Activated CD8-positive, alpha-beta memory T cell treated with anti-CD3 and anti-CD28 coated beads, Interleukin-2, amount 50 U/mL, for 4 hours (primary cell): ENCODE results near the gene IPP.
A peak's percentile ranks its signal among the peaks of the same experiment; 100 is the strongest.
"Not testable (repeated sequence)": the region's sequence is repeated elsewhere in the genome, so short reads cannot be mapped to it uniquely, and the experiment has no call there.

Experiments
- DNase-seq: peaks from one replicate; pipeline ENCODE4 v3.0.0-alpha.2; 2020

IPP gene

DNA sequence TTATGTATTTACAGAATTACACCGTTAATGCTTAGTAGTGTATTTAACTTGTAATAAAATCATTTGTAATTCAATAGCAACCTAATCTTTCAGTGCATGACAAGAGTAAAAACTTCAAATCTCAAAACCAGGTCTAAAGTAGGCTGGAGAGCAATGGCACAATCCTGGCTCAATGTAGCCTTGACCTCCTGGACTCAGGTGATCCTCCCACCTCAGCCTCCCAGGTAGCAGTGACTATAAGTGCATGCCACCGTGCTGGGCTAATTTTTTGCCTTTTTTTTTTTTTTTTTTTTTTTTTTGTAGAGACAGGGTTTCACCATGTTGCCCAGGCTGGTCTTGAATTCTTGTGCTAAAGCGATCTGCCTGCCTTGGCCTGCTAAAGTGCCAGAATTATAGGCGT, 11.3 kb downstream of the IPP start:
- DNase-seq: no peak

DNA sequence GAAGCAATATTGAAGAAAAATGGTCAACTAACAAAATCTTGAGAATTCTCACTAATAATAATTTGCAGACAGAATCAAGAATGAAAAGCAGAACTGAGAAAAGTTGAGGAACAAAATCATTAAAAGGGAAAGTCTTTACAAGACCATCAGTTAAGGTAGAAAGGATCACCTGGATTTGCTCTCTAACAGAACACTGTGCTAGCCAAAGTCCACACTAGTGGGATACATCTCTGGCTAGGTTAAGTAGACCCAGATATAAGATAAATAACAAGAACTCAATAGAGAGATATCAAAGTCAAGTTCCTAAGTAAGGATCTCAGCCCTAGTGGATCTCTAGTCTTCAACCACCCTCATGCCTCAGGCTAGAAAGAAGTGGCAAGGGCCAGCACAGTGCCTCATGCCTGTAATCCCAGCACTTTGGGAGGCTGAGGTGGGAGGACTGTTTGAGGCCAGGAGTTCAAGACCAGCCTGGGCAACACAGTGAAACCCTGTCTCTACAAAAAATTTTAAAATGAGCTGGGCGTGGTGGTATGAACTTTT, 19.6 kb downstream of the IPP start:
- no peak for DNase-seq

GRCh38 chr1:45730075-45730779, 20.2 kb downstream of the IPP start:
- no peak for DNase-seq

DNA sequence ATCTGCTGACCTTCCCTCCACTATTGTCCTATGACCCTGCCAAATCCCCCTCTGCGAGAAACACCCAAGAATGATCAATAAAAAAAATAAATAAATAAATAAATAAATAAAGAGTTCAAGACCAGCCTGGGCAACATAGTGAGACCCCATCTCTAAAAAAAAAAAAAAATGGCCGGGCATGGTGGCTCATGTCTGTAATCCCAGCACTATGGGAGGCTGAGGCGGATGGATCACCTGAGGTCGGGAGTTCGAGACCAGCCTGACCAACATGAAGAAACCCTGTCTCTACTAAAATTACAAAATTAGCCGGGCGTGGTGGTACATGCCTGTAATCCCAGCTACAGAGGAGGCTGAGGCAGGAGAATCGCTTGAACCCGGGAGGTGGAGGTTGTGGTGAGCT, 24.4 kb downstream of the IPP start:
- DNase-seq: not testable (repeated sequence)

GRCh38 chr1:45723248-45723930, 27.1 kb downstream of the IPP start:
- DNase-seq: no peak

GRCh38 chr1:45722809-45723208, 27.6 kb downstream of the IPP start:
- no peak for DNase-seq

DNA sequence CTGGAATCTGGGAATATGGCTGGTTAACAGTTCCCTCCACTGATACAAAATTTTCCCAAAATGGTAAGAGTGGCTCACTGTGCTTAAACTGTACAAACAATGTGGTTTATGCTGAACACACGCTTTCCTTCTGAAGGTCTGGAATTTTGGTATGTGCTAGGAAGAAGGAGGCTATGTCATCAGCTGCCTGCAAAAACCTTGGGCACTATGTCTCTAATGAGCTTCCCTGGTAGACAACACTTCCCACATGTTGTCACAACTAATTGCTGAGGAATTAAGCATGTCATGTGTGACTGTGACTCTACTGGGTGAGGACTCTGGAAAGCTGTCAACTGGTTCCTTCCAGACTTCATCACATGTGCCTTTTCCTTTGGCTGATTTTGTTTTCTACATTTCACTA, 29.2 kb downstream of the IPP start:
- no peak for DNase-seq

- DNase-seq: no peak
Observed at GRCh38 chr1:45718289-45718688, 32.2 kb downstream of the IPP start.

DNA sequence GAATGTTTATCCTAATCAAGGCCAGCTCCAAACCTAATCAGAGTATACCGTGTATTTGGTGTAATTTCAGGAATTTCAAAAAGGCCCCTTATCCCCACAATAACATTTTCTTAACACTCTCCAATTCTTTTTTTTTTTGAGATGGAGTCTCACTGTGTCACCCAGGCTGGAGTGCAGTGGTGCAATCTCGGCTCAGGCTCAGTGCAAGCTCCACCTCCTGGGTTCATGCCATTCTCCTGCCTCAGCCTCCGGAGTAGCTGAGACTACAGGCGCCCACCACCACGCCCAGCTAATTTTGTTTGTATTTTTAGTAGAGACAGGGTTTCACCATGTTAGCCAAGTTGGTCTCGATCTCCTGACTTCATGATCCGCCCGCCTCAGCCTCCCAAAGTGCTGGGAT, 33.1 kb downstream of the IPP start:
- DNase-seq: not testable (repeated sequence)

- no peak for DNase-seq
Observed at GRCh38 chr1:45716700-45717099, 33.8 kb downstream of the IPP start.

- no peak for DNase-seq
Observed at GRCh38 chr1:45713711-45714110, 36.7 kb downstream of the IPP start.

- no peak for DNase-seq
Observed at GRCh38 chr1:45704637-45705036, 45.8 kb downstream of the IPP start.

DNA sequence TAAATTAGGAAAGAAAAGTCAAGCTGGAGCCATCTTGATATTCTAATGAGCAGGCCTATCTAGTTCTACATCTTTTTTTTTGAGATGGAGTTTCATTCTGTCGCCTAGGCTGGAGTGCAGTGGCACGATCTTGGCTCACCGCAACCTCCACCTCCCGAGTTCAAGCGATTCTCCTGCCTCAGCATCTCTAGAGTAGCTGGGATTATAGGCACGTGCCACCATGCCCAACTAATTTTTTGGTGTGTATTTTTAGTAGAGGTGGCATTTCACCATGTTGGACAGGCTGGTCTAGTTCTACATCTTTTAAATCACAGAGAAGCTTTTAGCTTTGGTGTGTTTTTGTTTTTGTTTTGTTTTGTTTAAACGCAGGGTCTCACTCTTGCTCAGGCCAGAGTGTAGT, 55.6 kb downstream of the IPP start:
- no peak for DNase-seq

DNA sequence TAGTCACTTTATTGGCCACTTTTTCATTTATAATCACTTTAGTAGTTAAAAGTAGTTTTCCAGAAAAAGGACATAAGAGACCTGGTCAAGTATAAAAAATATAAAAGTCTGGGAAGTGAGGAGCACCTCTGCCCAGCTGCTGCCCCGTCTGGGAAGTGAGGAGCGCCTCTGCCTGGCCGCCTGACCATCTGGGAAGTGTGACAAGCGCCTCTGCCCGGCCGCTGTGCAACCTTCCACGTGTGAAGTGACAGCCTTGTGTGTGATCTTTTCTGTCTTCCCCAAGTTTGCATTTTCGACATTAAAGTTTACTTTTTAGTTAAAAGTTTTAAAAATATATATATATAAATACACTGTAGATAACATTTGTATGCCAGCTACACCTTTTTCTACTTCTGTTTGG, 56.6 kb downstream of the IPP start:
- DNase-seq: not testable (repeated sequence)

- peak; percentile 67 for DNase-seq
Observed at GRCh38 chr1:45687754-45688740, 62.4 kb downstream of the IPP start, which contains the start of gene TMEM69. Gene TMEM69 (plus strand): TSS chr1:45688181. CDS start chr1:45691069, 2,888 bp downstream.

GRCh38 chr1:45687014-45687753, 63.3 kb downstream of the IPP start:
- DNase-seq: peak; percentile 95

GRCh38 chr1:45686288-45687013, 64.0 kb downstream of the IPP start, which contains the start of gene GPBP1L1:
Gene GPBP1L1 (minus strand): TSS chr1:45686533. CDS start chr1:45659087, 27,446 bp downstream.
- peak; percentile 97 for DNase-seq

- peak; percentile 61 for DNase-seq
Observed at GRCh38 chr1:45686015-45686287, 64.5 kb downstream of the IPP start.

- no peak for DNase-seq
Observed at GRCh38 chr1:45685308-45686014, 65.0 kb downstream of the IPP start.

- DNase-seq: no peak
Observed at GRCh38 chr1:45684402-45684801, 66.1 kb downstream of the IPP start.

- DNase-seq: no peak
Observed at GRCh38 chr1:45682942-45683341, 67.5 kb downstream of the IPP start.
